ENCODE data around the gene DBNDD2.

The DBNDD2 gene

DNA sequence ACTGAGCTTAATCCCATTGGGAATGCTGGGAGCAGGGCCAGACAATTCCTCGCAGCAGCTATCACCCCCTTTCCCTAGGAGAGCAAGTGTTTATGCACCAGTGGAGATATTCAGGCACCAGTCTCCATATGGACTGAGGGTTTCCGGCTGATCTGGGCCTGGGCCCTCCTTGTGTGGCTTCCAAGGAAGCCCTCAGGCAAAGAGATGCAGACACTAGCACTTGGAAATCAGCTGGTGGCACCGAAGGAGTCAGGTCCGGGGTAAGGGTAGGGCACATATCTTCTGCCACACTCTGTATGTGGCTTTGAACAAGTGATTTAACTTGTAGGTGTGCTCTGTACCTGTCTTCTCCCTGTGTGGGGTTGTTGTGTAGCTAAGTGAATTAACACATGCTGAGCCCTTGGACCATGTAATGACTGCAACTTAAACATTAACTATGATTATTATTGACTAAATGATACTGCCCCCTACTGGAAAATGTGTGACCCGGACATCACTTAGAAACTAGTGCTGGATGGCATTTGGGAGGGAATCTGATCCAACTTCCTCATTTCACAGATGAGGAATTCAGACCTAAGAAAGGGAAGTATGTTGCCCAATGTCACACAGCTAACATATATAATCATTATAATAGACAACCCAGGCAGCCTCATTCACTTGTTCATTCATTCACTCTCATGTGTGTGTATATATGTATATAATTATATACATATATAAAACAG, 42.2 kb downstream of the DBNDD2 start:
- Histone ChIP-seq H3K36me3 (ENCODE audit: insufficient read depth, low read length) (no peaks in the 10 kb centered on the region), H2AFZ (ENCODE audit: low read length) (no peak overlapping the region)
- TF ChIP-seq EZH2 (IDR thresholded peaks at IDR 0.05; ENCODE audit: borderline replicate concordance, low read length) (no peak), CTCF (IDR thresholded peaks at IDR 0.05; ENCODE audit: low read length) (peak; percentile 75)

DNA sequence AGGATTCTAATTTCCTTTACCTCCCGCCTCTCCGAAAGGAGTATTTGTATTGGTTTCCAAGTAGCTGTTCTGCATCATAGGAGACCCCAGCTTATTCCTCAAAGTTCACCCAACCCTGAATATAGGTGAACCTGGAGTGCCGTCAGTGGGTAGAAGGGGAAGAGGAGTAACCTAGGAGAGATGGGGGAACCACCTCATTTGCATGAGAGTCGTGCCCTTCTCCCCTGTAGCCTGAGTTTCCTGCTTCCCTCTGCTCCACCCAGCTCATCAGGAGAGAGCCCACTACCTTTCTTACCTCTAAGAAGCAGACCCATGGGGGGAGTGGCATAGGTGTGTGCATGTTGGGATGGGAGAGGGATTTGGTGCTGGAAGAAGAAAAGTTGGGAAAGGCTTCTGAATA, 44.1 kb downstream of the DBNDD2 start:
- H3K4me2 ChIP-seq (ENCODE audit: low read length), result no peak overlapping the region
- H3K9me3 ChIP-seq (ENCODE audit: low read length), result no peaks in the 10 kb centered on the region
- no peak overlapping the region for H3K27ac ChIP-seq (ENCODE audit: low read depth, low read length, poor library complexity, severe bottlenecking)
- no peak overlapping the region for H2AFZ ChIP-seq (ENCODE audit: low read length)
- H3K9me2 ChIP-seq (ENCODE audit: low read depth, low read length), result no peaks in the 10 kb centered on the region
- H4K20me1 ChIP-seq (ENCODE audit: insufficient read depth, low read length), result no peaks in the 10 kb centered on the region
- H3K4me1 ChIP-seq (ENCODE audit: insufficient read depth, low read length, severe bottlenecking), result no peaks in the 10 kb centered on the region
- no peaks in the 10 kb centered on the region for H3K27me3 ChIP-seq (ENCODE audit: insufficient read depth, low read length)
- no peaks in the 10 kb centered on the region for H3K79me2 ChIP-seq (ENCODE audit: insufficient read depth, low read length)
- H3K9ac ChIP-seq (ENCODE audit: low read length), result no peak overlapping the region
- no peaks in the 10 kb centered on the region for H3K36me3 ChIP-seq (ENCODE audit: insufficient read depth, low read length)
- H3K4me3 ChIP-seq (ENCODE audit: low read depth, low read length, poor library complexity, severe bottlenecking), result no peak overlapping the region
- TF ChIP-seq EZH2 (IDR thresholded peaks at IDR 0.05; ENCODE audit: borderline replicate concordance, low read length) (no peak), CTCF (IDR thresholded peaks at IDR 0.05; ENCODE audit: low read length) (no peak)
- no peaks in the 10 kb centered on the region for H3F3A ChIP-seq (ENCODE audit: insufficient read depth, low read length)

More for the DNA sequence above, 42.2 kb downstream of the DBNDD2 start:
- H3K4me3 ChIP-seq (ENCODE audit: low read depth, low read length, poor library complexity, severe bottlenecking), result no peak overlapping the region
- H3K9me2 ChIP-seq (ENCODE audit: low read depth, low read length), result no peaks in the 10 kb centered on the region
- no peaks in the 10 kb centered on the region for H3F3A ChIP-seq (ENCODE audit: insufficient read depth, low read length)
- H3K4me2 ChIP-seq (ENCODE audit: low read length), result no peak overlapping the region
- H3K79me2 ChIP-seq (ENCODE audit: insufficient read depth, low read length), result no peaks in the 10 kb centered on the region
- no peaks in the 10 kb centered on the region for H3K4me1 ChIP-seq (ENCODE audit: insufficient read depth, low read length, severe bottlenecking)
- no peaks in the 10 kb centered on the region for H3K27me3 ChIP-seq (ENCODE audit: insufficient read depth, low read length)
- H3K9me3 ChIP-seq (ENCODE audit: low read length), result no peaks in the 10 kb centered on the region
- no peak overlapping the region for H3K9ac ChIP-seq (ENCODE audit: low read length)
- H3K27ac ChIP-seq (ENCODE audit: low read depth, low read length, poor library complexity, severe bottlenecking), result no peak overlapping the region
- no peaks in the 10 kb centered on the region for H4K20me1 ChIP-seq (ENCODE audit: insufficient read depth, low read length)

DNA sequence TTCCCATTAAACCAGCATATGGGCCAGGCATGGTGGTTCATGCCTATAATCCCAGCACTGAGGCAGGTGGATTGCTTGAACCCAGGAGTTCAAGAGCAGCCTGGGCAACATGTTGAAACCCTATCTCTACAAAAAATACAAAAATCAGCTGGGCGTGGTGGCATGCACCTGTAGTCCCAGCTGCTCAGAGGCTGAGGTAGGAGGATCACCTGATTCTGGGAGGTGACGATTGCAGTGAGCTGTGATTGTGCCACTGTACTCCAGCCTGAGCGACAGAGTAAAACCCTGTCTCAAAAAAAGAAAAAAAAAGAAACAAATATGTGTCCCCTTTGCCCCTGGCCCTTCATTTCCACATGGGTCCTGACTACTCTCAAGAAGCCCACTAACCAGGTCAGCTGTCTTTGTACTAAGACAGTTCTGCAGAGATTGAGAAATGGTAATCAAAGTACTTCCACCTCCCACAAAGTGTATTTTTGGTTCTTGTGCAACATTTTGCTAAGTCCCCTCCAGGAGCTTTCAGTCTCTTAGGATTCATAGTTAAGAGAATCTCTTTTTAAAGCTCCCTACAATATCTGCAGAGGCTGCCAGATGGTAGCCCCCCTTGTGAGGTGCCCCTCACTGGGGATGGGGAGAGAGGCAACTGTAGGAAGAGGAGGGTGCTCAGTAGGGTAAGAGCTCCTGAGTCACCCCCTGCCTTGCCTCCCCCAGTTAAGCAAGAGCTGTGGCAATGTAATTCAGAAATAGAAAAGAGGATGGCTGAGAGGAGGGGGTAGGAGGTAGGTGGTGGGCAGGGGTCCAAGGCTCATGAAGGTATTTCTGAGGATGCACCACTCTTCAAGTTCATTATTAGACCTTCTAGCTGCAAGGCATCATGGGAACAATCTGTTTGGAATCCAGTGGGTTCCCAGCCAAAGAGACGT, 44.9 kb downstream of the DBNDD2 start:
- Histone ChIP-seq H3K36me3 (ENCODE audit: insufficient read depth, low read length) (no peaks in the 10 kb centered on the region), H3K27ac (ENCODE audit: low read depth, low read length, poor library complexity, severe bottlenecking) (no peak overlapping the region), H2AFZ (ENCODE audit: low read length) (no peak overlapping the region), H3K4me2 (ENCODE audit: low read length) (no peak overlapping the region), H3K4me3 (ENCODE audit: low read depth, low read length, poor library complexity, severe bottlenecking) (no peak overlapping the region), H3K27me3 (ENCODE audit: insufficient read depth, low read length) (no peaks in the 10 kb centered on the region), H3K9me2 (ENCODE audit: low read depth, low read length) (no peaks in the 10 kb centered on the region), H3K4me1 (ENCODE audit: insufficient read depth, low read length, severe bottlenecking) (no peaks in the 10 kb centered on the region), H3K9ac (ENCODE audit: low read length) (no peak overlapping the region), H3F3A (ENCODE audit: insufficient read depth, low read length) (no peaks in the 10 kb centered on the region), H4K20me1 (ENCODE audit: insufficient read depth, low read length) (no peaks in the 10 kb centered on the region), H3K79me2 (ENCODE audit: insufficient read depth, low read length) (no peaks in the 10 kb centered on the region), H3K9me3 (ENCODE audit: low read length) (no peaks in the 10 kb centered on the region)
- TF ChIP-seq CTCF (IDR thresholded peaks at IDR 0.05; ENCODE audit: low read length) (no peak), EZH2 (IDR thresholded peaks at IDR 0.05; ENCODE audit: borderline replicate concordance, low read length) (no peak)

All from OCI-LY1 (cell line).